HL-60 (cell line): ENCODE measurements around the gene PALLD.

Experiments used
- POLR2AphosphoS5 ChIP-seq: IDR thresholded peaks from 2 replicates; pipeline ENCODE4 v1.6.1; 2012; ENCODE audit warnings: low read depth
- TF ChIP-seq, protein P1 (sequence below): IDR thresholded peaks from one replicate; pipeline ENCODE4 v1.5.1; 2011; ENCODE audit warnings: low read length, control low read depth, inconsistent platforms; ENCODE audit not compliant: insufficient read depth

DNA sequence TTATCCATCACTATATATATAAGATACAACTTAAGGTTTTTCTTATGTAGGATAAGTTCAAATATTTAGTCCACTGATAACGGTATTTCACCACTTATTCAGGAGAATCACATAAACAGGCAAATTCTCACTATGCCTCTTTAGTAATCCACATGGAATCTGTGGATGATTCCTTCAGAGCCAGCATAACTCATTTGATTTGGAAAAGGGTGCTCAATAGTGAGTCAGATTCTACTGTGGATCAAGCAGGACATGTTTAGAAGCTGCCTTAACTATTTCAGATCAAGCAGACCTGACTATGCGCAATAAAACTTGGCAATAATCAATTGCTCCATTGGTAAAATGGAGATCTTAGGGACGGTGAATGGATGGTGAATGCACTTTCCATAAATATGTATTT is 329.1 kb downstream of the PALLD start:
- TF ChIP-seq, protein P1, sequence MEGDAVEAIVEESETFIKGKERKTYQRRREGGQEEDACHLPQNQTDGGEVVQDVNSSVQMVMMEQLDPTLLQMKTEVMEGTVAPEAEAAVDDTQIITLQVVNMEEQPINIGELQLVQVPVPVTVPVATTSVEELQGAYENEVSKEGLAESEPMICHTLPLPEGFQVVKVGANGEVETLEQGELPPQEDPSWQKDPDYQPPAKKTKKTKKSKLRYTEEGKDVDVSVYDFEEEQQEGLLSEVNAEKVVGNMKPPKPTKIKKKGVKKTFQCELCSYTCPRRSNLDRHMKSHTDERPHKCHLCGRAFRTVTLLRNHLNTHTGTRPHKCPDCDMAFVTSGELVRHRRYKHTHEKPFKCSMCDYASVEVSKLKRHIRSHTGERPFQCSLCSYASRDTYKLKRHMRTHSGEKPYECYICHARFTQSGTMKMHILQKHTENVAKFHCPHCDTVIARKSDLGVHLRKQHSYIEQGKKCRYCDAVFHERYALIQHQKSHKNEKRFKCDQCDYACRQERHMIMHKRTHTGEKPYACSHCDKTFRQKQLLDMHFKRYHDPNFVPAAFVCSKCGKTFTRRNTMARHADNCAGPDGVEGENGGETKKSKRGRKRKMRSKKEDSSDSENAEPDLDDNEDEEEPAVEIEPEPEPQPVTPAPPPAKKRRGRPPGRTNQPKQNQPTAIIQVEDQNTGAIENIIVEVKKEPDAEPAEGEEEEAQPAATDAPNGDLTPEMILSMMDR: no peak
- TF ChIP-seq POLR2AphosphoS5: no peak
